Fibroblast of lung (primary cell): ENCODE data around the gene DPEP3.

Experiments used
- CTCF ChIP-seq, 2 donors: IDR thresholded peaks in 1 of 2; conservative IDR thresholded peaks in 1 of 2; 1 replicate in 1 of 2; 2 replicates in 1 of 2; pipeline ENCODE4 v1.5.1; 2011 to 2012; ENCODE audit warnings: low read length in 2 of 2, control low read depth in 1 of 2, inconsistent platforms in 1 of 2, low read depth in 1 of 2, mild to moderate bottlenecking in 1 of 2
- EZH2 ChIP-seq: IDR thresholded peaks from 2 replicates; pipeline ENCODE4 v1.5.1; 2012; ENCODE audit warnings: low read length, control low read depth, mild to moderate bottlenecking; ENCODE audit errors: missing control alignments

DNA sequence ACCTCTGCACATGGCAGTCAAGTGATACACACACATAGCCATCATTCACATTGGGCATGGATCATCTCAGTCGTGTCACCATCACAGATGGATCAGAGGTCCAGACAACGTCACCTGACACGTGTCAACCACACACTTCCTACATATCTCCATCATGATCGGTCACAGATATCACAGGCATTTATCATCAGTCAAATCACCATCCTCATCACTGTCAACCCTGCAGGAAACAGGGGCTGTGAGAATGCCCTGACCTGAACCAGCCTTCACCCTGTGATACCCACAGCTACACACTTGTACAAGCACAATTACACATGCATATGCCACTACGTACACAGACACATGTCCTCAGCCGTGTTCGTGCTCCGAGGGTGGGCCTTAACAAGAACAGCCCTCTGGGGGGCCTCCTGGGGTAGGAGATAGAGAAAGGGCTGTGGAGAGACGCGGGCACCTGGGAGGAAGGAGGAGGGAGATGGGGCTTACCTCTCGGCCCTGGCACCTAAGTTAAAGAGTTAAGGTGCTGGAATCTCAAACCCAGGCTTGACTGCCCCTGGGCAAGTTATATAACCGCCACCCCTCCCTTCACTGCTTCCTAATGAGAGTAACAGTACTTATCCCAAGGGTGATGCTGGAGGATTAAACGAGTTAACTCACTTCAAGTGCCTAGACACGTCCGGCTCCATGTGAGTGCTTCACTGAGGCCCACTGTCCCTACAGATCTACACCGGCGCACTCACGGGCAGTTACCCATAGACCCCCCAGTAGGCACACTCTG is 12.9 kb downstream of the DPEP3 start:
- no peak for TF ChIP-seq CTCF (conservative IDR thresholded peaks at IDR 0.05 in 1 of 2, IDR thresholded peaks at IDR 0.05 in 1 of 2; ENCODE audit: low read depth in 1 of 2, low read length in 2 of 2)
- TF ChIP-seq EZH2: no peak
